ENCODE data around the gene KMT2B.
A peak's percentile ranks its signal among the peaks of the same experiment; 100 is the strongest.
"Not testable (repeated sequence)": the region's sequence is repeated elsewhere in the genome, so short reads cannot be mapped to it uniquely, and the experiment has no call there.

KMT2B gene

GRCh38 chr19:35710784-35711723 is 6.7 kb upstream of the KMT2B start:
- FAIRE-seq (peak; percentile 99), DNase-seq (ENCODE audit: insufficient read length, low spot score) (no peak)

- DNase-seq (ENCODE audit: insufficient read length, low spot score): no peak
- FAIRE-seq: peak; percentile 91
These were observed 5.0 kb upstream of the KMT2B start for GRCh38 chr19:35712567-35713505.

GRCh38 chr19:35713506-35713850 is 4.3 kb upstream of the KMT2B start:
- DNase-seq (ENCODE audit: insufficient read length, low spot score): no peak
- no peak for FAIRE-seq

GRCh38 chr19:35713904-35714495 is 3.8 kb upstream of the KMT2B start:
- no peak for FAIRE-seq
- DNase-seq (ENCODE audit: insufficient read length, low spot score): no peak

GRCh38 chr19:35714601-35715354 is 3.0 kb upstream of the KMT2B start:
- FAIRE-seq (peak; percentile 57), DNase-seq (ENCODE audit: insufficient read length, low spot score) (no peak)

- no peak for DNase-seq (ENCODE audit: insufficient read length, low spot score)
- no peak for FAIRE-seq
These were observed 2.4 kb upstream of the KMT2B start for GRCh38 chr19:35715355-35715809.

- peak; percentile 31 for FAIRE-seq
- DNase-seq (ENCODE audit: insufficient read length, low spot score): no peak
These were observed 1.6 kb upstream of the KMT2B start for GRCh38 chr19:35715981-35716800.

GRCh38 chr19:35716801-35717664 is 770 bp upstream of the KMT2B start:
- FAIRE-seq (peak; percentile 94), DNase-seq (ENCODE audit: insufficient read length, low spot score) (peak; percentile 60)

- DNase-seq (ENCODE audit: insufficient read length, low spot score): peak; percentile 57
- peak; percentile 84 for FAIRE-seq
These were observed 690 bp downstream of the KMT2B start for GRCh38 chr19:35718345-35719041.

- DNase-seq (ENCODE audit: insufficient read length, low spot score): no peak
- no peak for FAIRE-seq
These were observed 1.8 kb downstream of the KMT2B start for GRCh38 chr19:35719402-35720162.

- no peak for FAIRE-seq
- DNase-seq (ENCODE audit: insufficient read length, low spot score): no peak
These were observed 2.3 kb downstream of the KMT2B start for GRCh38 chr19:35720163-35720524.

- DNase-seq (ENCODE audit: insufficient read length, low spot score): no peak
These were observed 2.8 kb downstream of the KMT2B start for GRCh38 chr19:35720648-35721047.

GRCh38 chr19:35721374-35721773 is 3.6 kb downstream of the KMT2B start:
- FAIRE-seq (no peak), DNase-seq (ENCODE audit: insufficient read length, low spot score) (no peak)

More at GRCh38 chr19:35720648-35721047, 2.8 kb downstream of the KMT2B start:
- no peak for FAIRE-seq

GRCh38 chr19:35722461-35722860 is 4.7 kb downstream of the KMT2B start:
- DNase-seq (ENCODE audit: insufficient read length, low spot score) (no peak), FAIRE-seq (no peak)

- FAIRE-seq (no peak), DNase-seq (ENCODE audit: insufficient read length, low spot score) (no peak)
These were observed 5.1 kb downstream of the KMT2B start for GRCh38 chr19:35722897-35723296.

GRCh38 chr19:35723671-35724070 is 5.9 kb downstream of the KMT2B start:
- DNase-seq (ENCODE audit: insufficient read length, low spot score) (no peak), FAIRE-seq (no peak)

GRCh38 chr19:35724132-35724531 is 6.3 kb downstream of the KMT2B start:
- not testable (repeated sequence) for DNase-seq (ENCODE audit: insufficient read length, low spot score); FAIRE-seq
